Liver (tissue), 9 donors: Measurements from ENCODE around the gene RCBTB1. TPM values are rescaled to one million over a fixed set of nuclear protein-coding genes. Genes with fewer than 3 reads are reported as not detected.
"Not testable (repeated sequence)": the region's sequence is repeated elsewhere in the genome, so short reads cannot be mapped to it uniquely, and the experiment has no call there.

Experiments
- DNase-seq: peaks from one replicate; pipeline ENCODE4 v3.0.0-alpha.2; 2017; ENCODE audit warnings: low spot score
- H3K27ac ChIP-seq, 2 donors: one replicate each; pipeline ENCODE4 v1.7.0; 2013; ENCODE audit warnings: inconsistent platforms in 2 of 2, low read length in 2 of 2, control low read depth in 1 of 2, low read depth in 1 of 2, mild to moderate bottlenecking in 1 of 2
- H3K27me3 ChIP-seq, 4 donors: one replicate each; pipeline versions ENCODE4 v1.6.1 to v1.7.0; 2013; ENCODE audit warnings: low read length in 3 of 4, inconsistent platforms in 1 of 4, mild to moderate bottlenecking in 1 of 4, moderate library complexity in 1 of 4; ENCODE audit not compliant: control insufficient read depth in 4 of 4, insufficient read depth in 4 of 4
- H3K36me3 ChIP-seq, 4 donors: one replicate each; pipeline versions ENCODE4 v1.6.1 to v1.7.0; 2013; ENCODE audit warnings: low read length in 3 of 4, mild to moderate bottlenecking in 3 of 4, low read depth in 1 of 4, moderate library complexity in 1 of 4; ENCODE audit not compliant: control insufficient read depth in 4 of 4, insufficient read depth in 3 of 4
- H3K4me1 ChIP-seq, 4 donors: one replicate each; pipeline versions ENCODE4 v1.6.1 to v1.7.0; 2013; ENCODE audit warnings: low read length in 3 of 4, mild to moderate bottlenecking in 3 of 4, moderate library complexity in 1 of 4; ENCODE audit not compliant: control insufficient read depth in 4 of 4, insufficient read depth in 4 of 4
- H3K4me3 ChIP-seq, 3 donors: one replicate each; pipeline versions ENCODE4 v1.6.1 to v1.7.0; 2013; ENCODE audit warnings: low read length in 3 of 3, control low read depth in 1 of 3, low read depth in 1 of 3, mild to moderate bottlenecking in 1 of 3
- H3K9ac ChIP-seq, 2 donors: one replicate each; pipeline ENCODE4 v1.7.0; 2013; ENCODE audit warnings: low read length in 2 of 2, mild to moderate bottlenecking in 2 of 2, moderate library complexity in 2 of 2, control low read depth in 1 of 2, low read depth in 1 of 2
- H3K9me3 ChIP-seq, 4 donors: one replicate each; pipeline versions ENCODE4 v1.6.1 to v1.7.0; 2013; ENCODE audit warnings: low read length in 3 of 4; ENCODE audit not compliant: control insufficient read depth in 4 of 4
- FOXA1 ChIP-seq: IDR thresholded peaks from 2 replicates; pipeline ENCODE4 v1.6.1; 2016; ENCODE audit warnings: antibody characterized with exemption
- FOXA2 ChIP-seq: IDR thresholded peaks from 2 replicates; pipeline ENCODE4 v1.6.1; 2016; ENCODE audit warnings: antibody characterized with exemption
- GABPA ChIP-seq, 2 donors: IDR thresholded peaks in 1 of 2; conservative IDR thresholded peaks in 1 of 2; 2 replicates each; pipeline ENCODE4 v1.6.1; 2016; ENCODE audit warnings: antibody characterized with exemption in 2 of 2, mild to moderate bottlenecking in 1 of 2, moderate library complexity in 1 of 2
- HNF4A ChIP-seq, 2 donors: conservative IDR thresholded peaks; 2 replicates each; pipeline ENCODE4 v1.6.1; 2016; ENCODE audit warnings: antibody characterized with exemption in 2 of 2, mild to moderate bottlenecking in 2 of 2
- HNF4G ChIP-seq: IDR thresholded peaks from 2 replicates; pipeline ENCODE4 v1.6.1; 2016; ENCODE audit warnings: antibody characterized with exemption
- JUND ChIP-seq, 2 donors: IDR thresholded peaks; 2 replicates each; pipeline ENCODE4 v1.6.1; 2016; ENCODE audit warnings: antibody characterized with exemption in 2 of 2
- YY1 ChIP-seq: IDR thresholded peaks from 2 replicates; pipeline ENCODE4 v1.6.1; 2016; ENCODE audit warnings: antibody characterized with exemption, mild to moderate bottlenecking
- WGBS: extraction: QIAGEN DNeasy Blood & Tissue Kit; methylation state at CpG from one replicate; pipeline ENCODE4 v1.1.7; 2013; 5-methylcytosine and 5-hydroxymethylcytosine counted together
- polyA plus RNA-seq, 2 donors: library from polyadenylated mRNA; stranded (reverse) in 1 of 2; unstranded in 1 of 2; fragments of 200-250 nt in 1 of 2; fragments of >200 nt in 1 of 2; fragmentation: Nextera tagmentation in 1 of 2; extraction: Ambion mirVana in 1 of 2; gene quantifications; one replicate each; pipeline versions ENCODE4 v1.2.1 to v1.2.3, GENCODE V29; 2013 to 2015
- total RNA-seq, 2 donors: library from RNA; depleted of rRNA; stranded (reverse); fragments of >200 nt; gene quantifications; one replicate each; pipeline ENCODE4 v1.2.3, GENCODE V29; 2014
- TF ChIP-seq, protein P1 (sequence below): IDR thresholded peaks from 2 replicates; pipeline ENCODE4 v1.6.1; 2016; ENCODE audit warnings: antibody characterized with exemption
- TF ChIP-seq, protein P2 (sequence below): IDR thresholded peaks from 2 replicates; pipeline ENCODE4 v1.6.1; 2016; ENCODE audit warnings: antibody characterized with exemption
- TF ChIP-seq, protein P3 (sequence below): IDR thresholded peaks from 2 replicates; pipeline ENCODE4 v1.6.1; 2016; ENCODE audit warnings: antibody characterized with exemption, mild to moderate bottlenecking
- donor health status: healthy.
- donor health status: healthy.
- donor health status: healthy.
- donor health status: healthy.
- donor health status: healthy.

Gene RCBTB1
- total and polyA plus RNA-seq, 4 donors, result 3.9 to 9.0 (median 6.5) TPM

- not testable (repeated sequence) for DNase-seq, H3K4me1 ChIP-seq, H3K4me3 ChIP-seq, H3K27me3 ChIP-seq, H3K27ac ChIP-seq, H3K9me3 ChIP-seq, H3K36me3 ChIP-seq, H3K9ac ChIP-seq
- WGBS, result 98% methylated on average over 22 of the region's 25 CpGs
Measured at GRCh38 chr13:49565461-49565860, 19.9 kb downstream of the RCBTB1 start.

GRCh38 chr13:49563516-49563915, 21.8 kb downstream of the RCBTB1 start:
- peaks cover 2 to 13% (median 10%) of the 10 kb centered on the region in 4 donors for H3K4me1 ChIP-seq

GRCh38 chr13:49561062-49561410, 24.3 kb downstream of the RCBTB1 start:
- Histone ChIP-seq H3K4me3 (no peak overlapping the region), H3K27ac (no peak overlapping the region), H3K27me3 (no peaks in the 10 kb centered on the region), H3K9ac (no peak overlapping the region), H3K36me3 (peaks cover 3 to 5% (median 5%) of the 10 kb centered on the region in 4 donors), H3K4me1 (peaks cover 2 to 13% (median 10%) of the 10 kb centered on the region in 4 donors), H3K9me3 (no peaks in the 10 kb centered on the region)
- TF ChIP-seq, protein P1, sequence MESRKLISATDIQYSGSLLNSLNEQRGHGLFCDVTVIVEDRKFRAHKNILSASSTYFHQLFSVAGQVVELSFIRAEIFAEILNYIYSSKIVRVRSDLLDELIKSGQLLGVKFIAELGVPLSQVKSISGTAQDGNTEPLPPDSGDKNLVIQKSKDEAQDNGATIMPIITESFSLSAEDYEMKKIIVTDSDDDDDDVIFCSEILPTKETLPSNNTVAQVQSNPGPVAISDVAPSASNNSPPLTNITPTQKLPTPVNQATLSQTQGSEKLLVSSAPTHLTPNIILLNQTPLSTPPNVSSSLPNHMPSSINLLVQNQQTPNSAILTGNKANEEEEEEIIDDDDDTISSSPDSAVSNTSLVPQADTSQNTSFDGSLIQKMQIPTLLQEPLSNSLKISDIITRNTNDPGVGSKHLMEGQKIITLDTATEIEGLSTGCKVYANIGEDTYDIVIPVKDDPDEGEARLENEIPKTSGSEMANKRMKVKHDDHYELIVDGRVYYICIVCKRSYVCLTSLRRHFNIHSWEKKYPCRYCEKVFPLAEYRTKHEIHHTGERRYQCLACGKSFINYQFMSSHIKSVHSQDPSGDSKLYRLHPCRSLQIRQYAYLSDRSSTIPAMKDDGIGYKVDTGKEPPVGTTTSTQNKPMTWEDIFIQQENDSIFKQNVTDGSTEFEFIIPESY, result no peak
- TF ChIP-seq GABPA (IDR thresholded peaks at IDR 0.05 in 1 of 2, conservative IDR thresholded peaks at IDR 0.05 in 1 of 2) (no peak), YY1 (no peak), FOXA1 (no peak)
- TF ChIP-seq, protein P2, sequence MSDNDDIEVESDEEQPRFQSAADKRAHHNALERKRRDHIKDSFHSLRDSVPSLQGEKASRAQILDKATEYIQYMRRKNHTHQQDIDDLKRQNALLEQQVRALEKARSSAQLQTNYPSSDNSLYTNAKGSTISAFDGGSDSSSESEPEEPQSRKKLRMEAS, result no peak
- WGBS, result 37% methylated on average over 3 of the region's 3 CpGs
- no peak for DNase-seq

More at GRCh38 chr13:49563516-49563915, 21.8 kb downstream of the RCBTB1 start:
- Histone ChIP-seq H3K27me3 (no peaks in the 10 kb centered on the region), H3K9me3 (no peaks in the 10 kb centered on the region), H3K27ac (no peak overlapping the region), H3K36me3 (peaks cover 4 to 5% (median 5%) of the 10 kb centered on the region in 4 donors), H3K9ac (no peak overlapping the region), H3K4me3 (no peak overlapping the region)
- no peak for DNase-seq
- WGBS, result 78% methylated on average over 5 of the region's 5 CpGs
- TF ChIP-seq FOXA2 (no peak), JUND (IDR thresholded peaks at IDR 0.05) (no peak), HNF4G (no peak), HNF4A (conservative IDR thresholded peaks at IDR 0.05) (no peak)
- TF ChIP-seq, protein P3, sequence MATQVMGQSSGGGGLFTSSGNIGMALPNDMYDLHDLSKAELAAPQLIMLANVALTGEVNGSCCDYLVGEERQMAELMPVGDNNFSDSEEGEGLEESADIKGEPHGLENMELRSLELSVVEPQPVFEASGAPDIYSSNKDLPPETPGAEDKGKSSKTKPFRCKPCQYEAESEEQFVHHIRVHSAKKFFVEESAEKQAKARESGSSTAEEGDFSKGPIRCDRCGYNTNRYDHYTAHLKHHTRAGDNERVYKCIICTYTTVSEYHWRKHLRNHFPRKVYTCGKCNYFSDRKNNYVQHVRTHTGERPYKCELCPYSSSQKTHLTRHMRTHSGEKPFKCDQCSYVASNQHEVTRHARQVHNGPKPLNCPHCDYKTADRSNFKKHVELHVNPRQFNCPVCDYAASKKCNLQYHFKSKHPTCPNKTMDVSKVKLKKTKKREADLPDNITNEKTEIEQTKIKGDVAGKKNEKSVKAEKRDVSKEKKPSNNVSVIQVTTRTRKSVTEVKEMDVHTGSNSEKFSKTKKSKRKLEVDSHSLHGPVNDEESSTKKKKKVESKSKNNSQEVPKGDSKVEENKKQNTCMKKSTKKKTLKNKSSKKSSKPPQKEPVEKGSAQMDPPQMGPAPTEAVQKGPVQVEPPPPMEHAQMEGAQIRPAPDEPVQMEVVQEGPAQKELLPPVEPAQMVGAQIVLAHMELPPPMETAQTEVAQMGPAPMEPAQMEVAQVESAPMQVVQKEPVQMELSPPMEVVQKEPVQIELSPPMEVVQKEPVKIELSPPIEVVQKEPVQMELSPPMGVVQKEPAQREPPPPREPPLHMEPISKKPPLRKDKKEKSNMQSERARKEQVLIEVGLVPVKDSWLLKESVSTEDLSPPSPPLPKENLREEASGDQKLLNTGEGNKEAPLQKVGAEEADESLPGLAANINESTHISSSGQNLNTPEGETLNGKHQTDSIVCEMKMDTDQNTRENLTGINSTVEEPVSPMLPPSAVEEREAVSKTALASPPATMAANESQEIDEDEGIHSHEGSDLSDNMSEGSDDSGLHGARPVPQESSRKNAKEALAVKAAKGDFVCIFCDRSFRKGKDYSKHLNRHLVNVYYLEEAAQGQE, result no peak
